ENCODE data around the gene PCDH9.

DNA sequence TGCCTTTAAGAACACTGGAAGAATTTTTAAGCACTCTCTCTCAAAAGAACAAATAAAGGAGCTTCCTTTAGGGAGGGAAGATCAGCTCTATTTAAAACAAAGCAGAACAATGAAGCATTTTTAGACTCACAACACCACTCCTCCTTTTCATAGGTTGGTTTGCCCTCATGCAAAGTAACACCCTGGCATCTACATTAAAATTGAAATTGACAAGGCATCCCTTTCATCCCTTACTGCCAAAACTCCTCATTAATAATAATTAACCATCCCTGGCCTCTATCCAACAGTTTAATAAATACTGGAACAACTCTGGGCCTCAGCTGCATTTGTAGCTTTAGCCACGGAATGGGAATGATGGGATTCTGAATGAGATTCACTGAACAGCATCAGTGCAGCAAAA, 929.1 kb downstream of the PCDH9 start:
- TF ChIP-seq POLR2A (IDR thresholded peaks at IDR 0.05): no peak
- TF ChIP-seq, protein P1, sequence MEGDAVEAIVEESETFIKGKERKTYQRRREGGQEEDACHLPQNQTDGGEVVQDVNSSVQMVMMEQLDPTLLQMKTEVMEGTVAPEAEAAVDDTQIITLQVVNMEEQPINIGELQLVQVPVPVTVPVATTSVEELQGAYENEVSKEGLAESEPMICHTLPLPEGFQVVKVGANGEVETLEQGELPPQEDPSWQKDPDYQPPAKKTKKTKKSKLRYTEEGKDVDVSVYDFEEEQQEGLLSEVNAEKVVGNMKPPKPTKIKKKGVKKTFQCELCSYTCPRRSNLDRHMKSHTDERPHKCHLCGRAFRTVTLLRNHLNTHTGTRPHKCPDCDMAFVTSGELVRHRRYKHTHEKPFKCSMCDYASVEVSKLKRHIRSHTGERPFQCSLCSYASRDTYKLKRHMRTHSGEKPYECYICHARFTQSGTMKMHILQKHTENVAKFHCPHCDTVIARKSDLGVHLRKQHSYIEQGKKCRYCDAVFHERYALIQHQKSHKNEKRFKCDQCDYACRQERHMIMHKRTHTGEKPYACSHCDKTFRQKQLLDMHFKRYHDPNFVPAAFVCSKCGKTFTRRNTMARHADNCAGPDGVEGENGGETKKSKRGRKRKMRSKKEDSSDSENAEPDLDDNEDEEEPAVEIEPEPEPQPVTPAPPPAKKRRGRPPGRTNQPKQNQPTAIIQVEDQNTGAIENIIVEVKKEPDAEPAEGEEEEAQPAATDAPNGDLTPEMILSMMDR (IDR thresholded peaks at IDR 0.05): no peak
